ENCODE measurements around the gene PCDHGB1. TPM values are rescaled to one million over a fixed set of nuclear protein-coding genes. Genes with fewer than 3 reads are reported as not detected.

Gene PCDHGB1
- total RNA-seq, 1 donor from 2014 or later, result 0.65 TPM

DNA sequence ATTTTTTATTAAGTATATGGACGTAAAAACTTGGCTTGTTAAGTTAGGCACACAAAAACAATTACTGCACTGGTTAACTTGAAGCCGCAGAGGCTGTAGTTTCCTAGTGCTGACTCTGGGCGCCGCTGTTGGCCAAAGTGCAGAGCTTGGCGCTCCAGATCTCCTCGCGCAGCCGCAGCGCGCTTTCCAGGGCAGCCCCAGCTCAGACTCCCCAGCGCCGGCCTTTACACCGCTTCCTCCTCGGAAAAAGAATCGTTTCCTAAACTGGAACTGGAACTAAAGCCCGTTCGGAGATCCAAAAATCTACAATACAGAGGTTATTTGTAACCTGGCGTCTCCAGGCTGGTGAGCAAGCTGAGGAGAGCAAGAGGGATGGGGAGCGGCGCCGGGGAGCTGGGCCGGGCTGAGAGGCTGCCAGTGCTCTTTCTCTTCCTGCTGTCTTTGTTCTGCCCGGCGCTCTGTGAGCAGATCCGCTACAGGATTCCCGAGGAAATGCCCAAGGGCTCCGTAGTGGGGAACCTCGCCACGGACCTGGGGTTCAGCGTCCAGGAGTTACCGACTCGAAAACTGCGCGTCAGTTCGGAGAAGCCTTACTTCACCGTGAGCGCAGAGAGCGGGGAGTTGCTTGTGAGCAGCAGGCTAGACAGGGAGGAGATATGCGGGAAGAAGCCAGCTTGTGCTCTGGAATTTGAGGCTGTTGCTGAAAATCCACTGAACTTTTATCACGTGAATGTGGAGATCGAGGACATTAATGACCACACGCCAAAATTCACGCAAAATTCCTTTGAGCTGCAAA lies 48.1 kb downstream of the PCDHGB1 start, which contains the start of gene PCDHGB5:
TSS of gene PCDHGB5 (plus strand) at position 192 of the 796 bp plus-strand sequence. CDS start at position 373, 181 bp downstream.

Other genes starting within 250 kb of the PCDHGB1 start
- under 0.01 TPM in 1 of 2 replicates, not detected in the other for gene PCDHB3, start 249.6 kb upstream of the PCDHGB1 start, total RNA-seq
- under 0.01 and 0.15 TPM in 2 replicates for gene PCDHB4, start 228.3 kb upstream of the PCDHGB1 start, total RNA-seq
- gene PCDHB5, start 214.9 kb upstream of the PCDHGB1 start, total RNA-seq, result under 0.01 and 0.46 TPM in 2 replicates
- not detected in 2 replicates for gene PCDHB6, start 200.0 kb upstream of the PCDHGB1 start, total RNA-seq
- under 0.01 TPM in 1 of 2 replicates, not detected in the other for gene PCDHB7, start 177.5 kb upstream of the PCDHGB1 start, total RNA-seq
- under 0.01 and 0.15 TPM in 2 replicates for gene PCDHB8, start 172.3 kb upstream of the PCDHGB1 start, total RNA-seq
- gene PCDHB16, start 167.7 kb upstream of the PCDHGB1 start, total RNA-seq, result under 0.01 TPM in 2 replicates
- 0.15 TPM in 1 of 2 replicates, not detected in the other for gene PCDHB9, start 162.9 kb upstream of the PCDHGB1 start, total RNA-seq
- gene PCDHB10, start 157.7 kb upstream of the PCDHGB1 start, total RNA-seq, result 0.30 and 0.32 TPM in 2 replicates
- under 0.01 and 0.15 TPM in 2 replicates for gene PCDHB11, start 150.5 kb upstream of the PCDHGB1 start, total RNA-seq
- under 0.01 TPM in 1 of 2 replicates, not detected in the other for gene PCDHB12, start 141.4 kb upstream of the PCDHGB1 start, total RNA-seq
- 0.15 and 0.65 TPM in 2 replicates for gene PCDHB13, start 136.2 kb upstream of the PCDHGB1 start, total RNA-seq
- 0.61 and 0.65 TPM in 2 replicates for gene PCDHB14, start 126.8 kb upstream of the PCDHGB1 start, total RNA-seq
- gene PCDHB15, start 104.7 kb upstream of the PCDHGB1 start, total RNA-seq, result 0.32 and 0.46 TPM in 2 replicates
- 0.15 TPM in 1 of 2 replicates, not detected in the other for gene SLC25A2, start 46.0 kb upstream of the PCDHGB1 start, total RNA-seq
- gene TAF7, start 29.3 kb upstream of the PCDHGB1 start, total RNA-seq, result 76.7 and 85.6 TPM in 2 replicates
- gene PCDHGA1, start 19.6 kb upstream of the PCDHGB1 start, total RNA-seq, result under 0.01 and 0.32 TPM in 2 replicates
- 0.46 and 0.65 TPM in 2 replicates for gene PCDHGA2, start 11.3 kb upstream of the PCDHGB1 start, total RNA-seq
- gene PCDHGA3, start 6.3 kb upstream of the PCDHGB1 start, total RNA-seq, result 0.15 and 0.32 TPM in 2 replicates
- 1.7 and 1.9 TPM in 2 replicates for gene PCDHGA4, start 4.9 kb downstream of the PCDHGB1 start, total RNA-seq
- gene PCDHGB2, start 9.9 kb downstream of the PCDHGB1 start, total RNA-seq, result 0.46 and 0.65 TPM in 2 replicates
- 0.30 and 0.32 TPM in 2 replicates for gene PCDHGA5, start 14.1 kb downstream of the PCDHGB1 start, total RNA-seq
- 0.46 and 1.3 TPM in 2 replicates for gene PCDHGB3, start 20.1 kb downstream of the PCDHGB1 start, total RNA-seq
- 0.76 and 0.97 TPM in 2 replicates for gene PCDHGA6, start 23.8 kb downstream of the PCDHGB1 start, total RNA-seq
- 0.65 and 0.91 TPM in 2 replicates for gene PCDHGA7, start 32.6 kb downstream of the PCDHGB1 start, total RNA-seq
- 4.9 and 10.1 TPM in 2 replicates for gene PCDHGB4, start 37.6 kb downstream of the PCDHGB1 start, total RNA-seq
- 0.46 and 0.97 TPM in 2 replicates for gene PCDHGA8, start 42.5 kb downstream of the PCDHGB1 start, total RNA-seq
- 6.1 and 9.1 TPM in 2 replicates for gene PCDHGB5, start 47.8 kb downstream of the PCDHGB1 start, total RNA-seq
- 0.76 and 0.97 TPM in 2 replicates for gene PCDHGA9, start 52.7 kb downstream of the PCDHGB1 start, total RNA-seq
- 0.97 and 1.1 TPM in 2 replicates for gene PCDHGB6, start 57.9 kb downstream of the PCDHGB1 start, total RNA-seq
- gene PCDHGA10, start 62.9 kb downstream of the PCDHGB1 start, total RNA-seq, result 2.3 TPM in 2 replicates
- 2.9 and 3.3 TPM in 2 replicates for gene PCDHGB7, start 67.6 kb downstream of the PCDHGB1 start, total RNA-seq
- gene PCDHGA11, start 71.0 kb downstream of the PCDHGB1 start, total RNA-seq, result 5.3 and 5.8 TPM in 2 replicates
- 5.2 and 5.9 TPM in 2 replicates for gene PCDHGA12, start 80.4 kb downstream of the PCDHGB1 start, total RNA-seq
- 6.5 and 7.8 TPM in 2 replicates for gene PCDHGC3, start 125.9 kb downstream of the PCDHGB1 start, total RNA-seq
- gene PCDHGC4, start 134.9 kb downstream of the PCDHGB1 start, total RNA-seq, result 0.32 and 0.46 TPM in 2 replicates
- gene PCDHGC5, start 139.0 kb downstream of the PCDHGB1 start, total RNA-seq, result 0.32 TPM in 1 of 2 replicates, not detected in the other

Data from epithelial cell of umbilical artery (primary cell).